Endothelial cell of umbilical vein (primary cell): Measurements from ENCODE around the gene SH3PXD2A.
A peak's percentile ranks its signal among the peaks of the same experiment; 100 is the strongest.

Source experiments
- CTCF ChIP-seq, 2 donors: IDR thresholded peaks; 1 replicate in 1 of 2; 2 replicates in 1 of 2; pipeline ENCODE4 v1.5.1; 2011; ENCODE audit warnings: low read length in 2 of 2, mild to moderate bottlenecking in 2 of 2, moderate library complexity in 2 of 2, control low read depth in 1 of 2, inconsistent platforms in 1 of 2, low read depth in 1 of 2; ENCODE audit not compliant: insufficient read depth in 1 of 2; ENCODE audit errors: extremely low read depth in 1 of 2
- EZH2 ChIP-seq: IDR thresholded peaks from 2 replicates; pipeline ENCODE4 v1.6.1; 2012; ENCODE audit warnings: borderline replicate concordance, low read depth, mild to moderate bottlenecking, moderate library complexity, low read length, inconsistent platforms; ENCODE audit not compliant: severe bottlenecking
- POLR2A ChIP-seq: IDR thresholded peaks from 2 replicates; pipeline ENCODE4 v1.6.1; 2012; ENCODE audit warnings: low read depth, mild to moderate bottlenecking, control low read depth, low read length
- POLR2AphosphoS5 ChIP-seq: IDR thresholded peaks from 2 replicates; pipeline ENCODE4 v1.6.1; 2012; ENCODE audit warnings: low read depth, mild to moderate bottlenecking, control low read depth, low read length, moderate library complexity; ENCODE audit not compliant: insufficient read depth

GRCh38 chr10:103890194-103890658 lies 34.9 kb upstream of the SH3PXD2A start:
- TF ChIP-seq CTCF (IDR thresholded peaks at IDR 0.05; ENCODE audit: extremely low read depth in 1 of 2, insufficient read depth in 1 of 2, low read depth in 1 of 2, low read length in 2 of 2): no peak
- peak; percentile 20 for TF ChIP-seq POLR2AphosphoS5
- TF ChIP-seq POLR2A: no peak
- no peak for TF ChIP-seq EZH2
